Neural progenitor cell (in vitro differentiated cells): Measurements from ENCODE around the gene TMEM30B. TPM values are rescaled to one million over a fixed set of nuclear protein-coding genes. Genes with fewer than 3 reads are reported as not detected.
"Not testable (repeated sequence)": the region's sequence is repeated elsewhere in the genome, so short reads cannot be mapped to it uniquely, and the experiment has no call there.

Experiments
- DNase-seq: peaks from one replicate; pipeline ENCODE4 v3.0.0-alpha.2; 2016; ENCODE audit warnings: low spot score
- H2AFZ ChIP-seq: fragments of 200-600 bp; sonication (generic); replicated peaks from 2 replicates; pipeline ENCODE4 v1.6.1; 2016; ENCODE audit warnings: antibody characterized with exemption
- H3F3A ChIP-seq: fragments of 200-600 bp; sonication (generic); 2 replicates; pipeline ENCODE4 v1.6.1; 2016; ENCODE audit warnings: antibody characterized with exemption, low read depth
- H3K27ac ChIP-seq: fragments of 200-600 bp; sonication (generic); 2 replicates; pipeline ENCODE4 v1.5.1; 2016; ENCODE audit warnings: mild to moderate bottlenecking
- H3K27me3 ChIP-seq: fragments of 200-600 bp; sonication (generic); 2 replicates; pipeline ENCODE4 v1.6.1; 2016; ENCODE audit warnings: mild to moderate bottlenecking, moderate library complexity
- H3K36me3 ChIP-seq: fragments of 200-600 bp; sonication (generic); 2 replicates; pipeline ENCODE4 v1.5.1; 2016
- H3K4me1 ChIP-seq: fragments of 200-600 bp; sonication (generic); 2 replicates; pipeline ENCODE4 v1.6.1; 2016; ENCODE audit warnings: mixed run types
- H3K4me2 ChIP-seq: fragments of 200-600 bp; sonication (generic); 2 replicates; pipeline ENCODE4 v1.6.1; 2016
- H3K4me3 ChIP-seq: fragments of 200-600 bp; sonication (generic); 2 replicates; pipeline ENCODE4 v1.5.1; 2016
- H3K79me2 ChIP-seq: fragments of 200-600 bp; sonication (generic); 2 replicates; pipeline ENCODE4 v1.6.1; 2016; ENCODE audit warnings: low read depth
- H3K9ac ChIP-seq: fragments of 200-600 bp; sonication (generic); 2 replicates; pipeline ENCODE4 v1.6.1; 2016
- H3K9me3 ChIP-seq: fragments of 200-600 bp; sonication (generic); 2 replicates; pipeline ENCODE4 v1.5.1; 2016; ENCODE audit warnings: low read depth
- H4K20me1 ChIP-seq: fragments of 200-600 bp; sonication (generic); 2 replicates; pipeline ENCODE4 v1.6.1; 2016; ENCODE audit warnings: low read depth
- H3K27ac Mint-ChIP-seq: 3 replicates; pipeline ENCODE4 v1.8.0; 2021; ENCODE audit warnings: mixed read lengths
- H3K27me3 Mint-ChIP-seq: 2 replicates; pipeline ENCODE4 v1.8.0; 2022; ENCODE audit warnings: low read depth, mild to moderate bottlenecking, inconsistent platforms, moderate library complexity, mixed read lengths; ENCODE audit not compliant: insufficient read depth
- H3K36me3 Mint-ChIP-seq: 3 replicates; pipeline ENCODE4 v1.8.0; 2021; ENCODE audit warnings: mixed read lengths
- H3K4me1 Mint-ChIP-seq: 3 replicates; pipeline ENCODE4 v1.8.0; 2021; ENCODE audit warnings: mixed read lengths
- H3K4me3 Mint-ChIP-seq: 3 replicates; pipeline ENCODE4 v1.8.0; 2021; ENCODE audit warnings: mild to moderate bottlenecking, moderate library complexity, mixed read lengths
- H3K9me3 Mint-ChIP-seq: 3 replicates; pipeline ENCODE4 v1.8.0; 2020; ENCODE audit warnings: mixed read lengths
- EZH2 ChIP-seq: fragments of 200-600 bp; sonication (generic); IDR thresholded peaks from 2 replicates; pipeline ENCODE4 v1.6.1; 2017; ENCODE audit warnings: antibody characterized with exemption, mild to moderate bottlenecking, moderate library complexity
- EZH2phosphoT487 ChIP-seq: fragments of 200-600 bp; sonication (generic); IDR thresholded peaks from 2 replicates; pipeline ENCODE4 v1.6.1; 2017; ENCODE audit warnings: antibody characterized with exemption
- total RNA-seq: library from RNA; depleted of rRNA; stranded (reverse); fragments of >200 nt; gene quantifications from 2 replicates; pipeline ENCODE4 v1.2.3, GENCODE V29; 2015; ENCODE audit warnings: low replicate concordance
- TF ChIP-seq, protein P1 (sequence below): fragments of 200-600 bp; sonication (generic); IDR thresholded peaks from 2 replicates; pipeline ENCODE4 v1.5.1; 2017; ENCODE audit warnings: antibody characterized with exemption, mild to moderate bottlenecking

Gene TMEM30B
- total RNA-seq, 1 donor from 2014 or later: 0.07 TPM

DNA sequence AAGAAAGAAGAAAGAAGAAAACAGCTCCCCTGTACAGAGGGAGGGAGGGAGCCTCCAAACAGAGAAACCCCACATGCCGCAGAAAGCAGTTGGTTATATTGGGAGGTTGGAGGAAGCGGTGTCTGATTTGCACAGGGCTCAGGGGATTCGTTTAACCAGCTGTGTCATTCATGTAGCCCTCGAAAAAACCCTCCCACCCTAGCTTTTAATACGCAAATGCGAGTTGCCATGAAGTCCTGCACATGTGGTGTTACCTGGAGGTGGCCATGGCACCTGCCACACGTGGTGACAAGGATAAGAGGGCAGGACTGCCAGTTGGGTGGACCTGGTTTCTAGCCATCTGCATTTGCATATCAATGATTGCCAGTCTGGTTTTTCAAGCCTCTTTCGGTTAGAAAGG is 40.9 kb downstream of the TMEM30B start:
- Histone ChIP-seq H3K4me1 (no peaks in the 10 kb centered on the region), H3F3A (no peaks in the 10 kb centered on the region), H3K27ac (no peak overlapping the region), H3K36me3 (no peaks in the 10 kb centered on the region), H4K20me1 (no peaks in the 10 kb centered on the region), H2AFZ (no peak overlapping the region), H3K79me2 (no peaks in the 10 kb centered on the region), H3K9me3 (no peaks in the 10 kb centered on the region), H3K27me3 (no peaks in the 10 kb centered on the region), H3K9ac (no peak overlapping the region), H3K4me2 (no peak overlapping the region), H3K4me3 (no peak overlapping the region)
- DNase-seq: no peak
- Mint-ChIP-seq H3K9me3 (peaks cover 18% of the 10 kb centered on the region), H3K4me3 (no peak overlapping the region), H3K36me3 (no peaks in the 10 kb centered on the region), H3K4me1 (no peaks in the 10 kb centered on the region), H3K27me3 (peaks cover 8% of the 10 kb centered on the region), H3K27ac (no peak overlapping the region)
- TF ChIP-seq, protein P1, sequence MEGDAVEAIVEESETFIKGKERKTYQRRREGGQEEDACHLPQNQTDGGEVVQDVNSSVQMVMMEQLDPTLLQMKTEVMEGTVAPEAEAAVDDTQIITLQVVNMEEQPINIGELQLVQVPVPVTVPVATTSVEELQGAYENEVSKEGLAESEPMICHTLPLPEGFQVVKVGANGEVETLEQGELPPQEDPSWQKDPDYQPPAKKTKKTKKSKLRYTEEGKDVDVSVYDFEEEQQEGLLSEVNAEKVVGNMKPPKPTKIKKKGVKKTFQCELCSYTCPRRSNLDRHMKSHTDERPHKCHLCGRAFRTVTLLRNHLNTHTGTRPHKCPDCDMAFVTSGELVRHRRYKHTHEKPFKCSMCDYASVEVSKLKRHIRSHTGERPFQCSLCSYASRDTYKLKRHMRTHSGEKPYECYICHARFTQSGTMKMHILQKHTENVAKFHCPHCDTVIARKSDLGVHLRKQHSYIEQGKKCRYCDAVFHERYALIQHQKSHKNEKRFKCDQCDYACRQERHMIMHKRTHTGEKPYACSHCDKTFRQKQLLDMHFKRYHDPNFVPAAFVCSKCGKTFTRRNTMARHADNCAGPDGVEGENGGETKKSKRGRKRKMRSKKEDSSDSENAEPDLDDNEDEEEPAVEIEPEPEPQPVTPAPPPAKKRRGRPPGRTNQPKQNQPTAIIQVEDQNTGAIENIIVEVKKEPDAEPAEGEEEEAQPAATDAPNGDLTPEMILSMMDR: no peak
- TF ChIP-seq EZH2phosphoT487 (no peak), EZH2 (no peak)

- H3K36me3 Mint-ChIP-seq, H3K4me1 Mint-ChIP-seq, H2AFZ ChIP-seq, H3K27me3 Mint-ChIP-seq, H3K36me3 ChIP-seq, H3F3A ChIP-seq, H4K20me1 ChIP-seq, H3K4me1 ChIP-seq, H3K9me3 ChIP-seq, H3K27ac ChIP-seq, H3K27ac Mint-ChIP-seq, H3K4me3 Mint-ChIP-seq, H3K9ac ChIP-seq, DNase-seq, H3K4me2 ChIP-seq, H3K79me2 ChIP-seq, H3K4me3 ChIP-seq, H3K27me3 ChIP-seq: not testable (repeated sequence)
- H3K9me3 Mint-ChIP-seq: peaks cover 18% of the 10 kb centered on the region
Measured at GRCh38 chr14:61239285-61239684, 41.9 kb downstream of the TMEM30B start.

GRCh38 chr14:61238611-61239245 is 42.4 kb downstream of the TMEM30B start:
- no peaks in the 10 kb centered on the region for H3K4me1 ChIP-seq
- no peaks in the 10 kb centered on the region for H3K9me3 ChIP-seq
- peaks cover 18% of the 10 kb centered on the region for H3K9me3 Mint-ChIP-seq
- no peaks in the 10 kb centered on the region for H3K27me3 ChIP-seq
- no peaks in the 10 kb centered on the region for H3F3A ChIP-seq
- no peak overlapping the region for H3K4me3 ChIP-seq
- no peaks in the 10 kb centered on the region for H4K20me1 ChIP-seq
- H3K27ac ChIP-seq: no peak overlapping the region
- H3K27me3 Mint-ChIP-seq: peaks cover 8% of the 10 kb centered on the region
- no peak for DNase-seq
- H3K27ac Mint-ChIP-seq: no peak overlapping the region
- peak overlapping the region; percentile 31 for H2AFZ ChIP-seq
- H3K36me3 Mint-ChIP-seq: no peaks in the 10 kb centered on the region
- H3K4me2 ChIP-seq: no peak overlapping the region
- H3K4me1 Mint-ChIP-seq: no peaks in the 10 kb centered on the region
- H3K36me3 ChIP-seq: no peaks in the 10 kb centered on the region
- H3K9ac ChIP-seq: no peak overlapping the region
- no peak overlapping the region for H3K4me3 Mint-ChIP-seq
- no peaks in the 10 kb centered on the region for H3K79me2 ChIP-seq
- TF ChIP-seq EZH2phosphoT487: no peak
- TF ChIP-seq, protein P1: no peak
- no peak for TF ChIP-seq EZH2

- Histone ChIP-seq H3K9ac (no peak overlapping the region), H3K4me2 (no peak overlapping the region), H3K36me3 (no peaks in the 10 kb centered on the region), H3K4me1 (peaks cover 9% of the 10 kb centered on the region), H3K27me3 (no peaks in the 10 kb centered on the region), H4K20me1 (no peaks in the 10 kb centered on the region), H2AFZ (no peak overlapping the region), H3K9me3 (no peaks in the 10 kb centered on the region), H3F3A (no peaks in the 10 kb centered on the region), H3K79me2 (no peaks in the 10 kb centered on the region), H3K27ac (no peak overlapping the region), H3K4me3 (no peak overlapping the region)
- Mint-ChIP-seq H3K36me3 (no peaks in the 10 kb centered on the region), H3K4me1 (peaks cover 18% of the 10 kb centered on the region), H3K4me3 (no peak overlapping the region), H3K27ac (no peak overlapping the region), H3K9me3 (no peaks in the 10 kb centered on the region), H3K27me3 (peaks cover 10% of the 10 kb centered on the region)
- no peak for DNase-seq
- TF ChIP-seq EZH2phosphoT487 (no peak), EZH2 (no peak)
- TF ChIP-seq, protein P1: no peak
Measured at GRCh38 chr14:61234215-61234916, 46.8 kb downstream of the TMEM30B start.
